NCI-H345 (cell line): ENCODE data around the gene PVR.
"Not testable (repeated sequence)": the region's sequence is repeated elsewhere in the genome, so short reads cannot be mapped to it uniquely, and the experiment has no call there.

Experiments used
- DNase-seq: peaks from one replicate; lab custom pipeline; 2025; lab: John Stamatoyannopoulos, UW

Gene PVR, protein sequence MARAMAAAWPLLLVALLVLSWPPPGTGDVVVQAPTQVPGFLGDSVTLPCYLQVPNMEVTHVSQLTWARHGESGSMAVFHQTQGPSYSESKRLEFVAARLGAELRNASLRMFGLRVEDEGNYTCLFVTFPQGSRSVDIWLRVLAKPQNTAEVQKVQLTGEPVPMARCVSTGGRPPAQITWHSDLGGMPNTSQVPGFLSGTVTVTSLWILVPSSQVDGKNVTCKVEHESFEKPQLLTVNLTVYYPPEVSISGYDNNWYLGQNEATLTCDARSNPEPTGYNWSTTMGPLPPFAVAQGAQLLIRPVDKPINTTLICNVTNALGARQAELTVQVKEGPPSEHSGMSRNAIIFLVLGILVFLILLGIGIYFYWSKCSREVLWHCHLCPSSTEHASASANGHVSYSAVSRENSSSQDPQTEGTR

DNA sequence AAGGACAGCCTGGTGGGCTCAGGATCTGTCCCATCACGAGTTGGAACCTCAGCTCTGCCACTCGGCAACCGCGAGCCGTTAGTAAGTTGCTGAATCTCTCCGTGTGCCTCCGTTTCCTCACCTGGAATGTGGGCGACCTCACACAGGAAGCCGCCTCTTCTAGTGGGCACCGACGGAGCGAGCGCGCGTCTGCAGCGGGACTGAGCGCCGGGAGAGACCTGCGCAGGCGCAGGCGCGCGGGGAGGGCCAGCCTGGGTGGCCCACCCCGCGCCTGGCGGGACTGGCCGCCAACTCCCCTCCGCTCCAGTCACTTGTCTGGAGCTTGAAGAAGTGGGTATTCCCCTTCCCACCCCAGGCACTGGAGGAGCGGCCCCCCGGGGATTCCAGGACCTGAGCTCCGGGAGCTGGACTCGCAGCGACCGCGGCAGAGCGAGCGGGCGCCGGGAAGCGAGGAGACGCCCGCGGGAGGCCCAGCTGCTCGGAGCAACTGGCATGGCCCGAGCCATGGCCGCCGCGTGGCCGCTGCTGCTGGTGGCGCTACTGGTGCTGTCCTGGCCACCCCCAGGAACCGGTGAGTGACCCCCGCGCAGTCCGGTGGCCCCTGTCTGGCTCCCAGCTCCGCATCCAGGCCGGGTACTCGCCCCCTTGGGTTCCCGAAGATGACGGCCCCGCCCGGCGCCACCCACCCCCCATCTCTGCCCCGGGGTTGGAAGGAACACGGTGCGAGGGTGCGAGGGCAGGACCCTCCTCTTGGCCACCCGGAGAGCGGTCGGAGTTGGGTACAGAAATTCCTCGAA lies at the start of gene PVR:
PVR (plus strand) TSS at position 306 of the 797 bp plus-strand sequence; CDS start at position 493, 187 bp downstream.
- DNase-seq, result peak; percentile 55

DNA sequence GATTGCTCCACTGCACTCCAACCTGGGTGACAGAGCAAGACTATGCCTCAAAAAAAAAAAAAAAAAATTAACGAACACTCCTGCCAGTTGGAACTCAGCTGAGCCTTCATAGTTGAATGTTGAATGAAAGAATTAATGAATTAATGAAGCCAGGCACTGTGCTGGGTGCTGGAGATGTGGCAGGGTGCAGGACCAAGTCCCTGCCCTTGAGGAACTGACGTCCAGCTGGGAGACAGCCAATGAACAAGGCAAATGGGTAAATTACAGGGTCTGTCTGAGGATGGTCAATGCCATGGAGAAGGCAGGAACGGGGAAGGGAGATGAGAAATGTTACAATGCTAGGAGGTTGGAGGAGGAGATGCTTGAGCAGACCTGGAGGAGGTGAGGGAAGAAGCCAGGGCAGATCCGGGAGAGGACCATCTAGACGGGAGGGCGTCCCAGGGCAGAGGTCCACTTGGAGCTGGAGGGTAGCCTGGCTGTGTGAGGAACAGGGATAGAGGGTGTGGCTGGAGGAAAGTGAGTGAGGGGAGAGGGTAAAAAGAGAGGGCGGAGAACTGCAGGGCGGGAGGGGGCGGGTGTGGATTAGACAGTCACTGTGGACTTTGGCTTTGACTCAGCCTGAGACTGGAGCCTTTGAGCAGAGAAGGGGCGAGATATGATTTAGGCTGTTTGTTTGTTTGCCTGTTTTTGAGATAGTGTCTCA lies 47.1 kb upstream of the PVR start:
- no peak for DNase-seq

DNA sequence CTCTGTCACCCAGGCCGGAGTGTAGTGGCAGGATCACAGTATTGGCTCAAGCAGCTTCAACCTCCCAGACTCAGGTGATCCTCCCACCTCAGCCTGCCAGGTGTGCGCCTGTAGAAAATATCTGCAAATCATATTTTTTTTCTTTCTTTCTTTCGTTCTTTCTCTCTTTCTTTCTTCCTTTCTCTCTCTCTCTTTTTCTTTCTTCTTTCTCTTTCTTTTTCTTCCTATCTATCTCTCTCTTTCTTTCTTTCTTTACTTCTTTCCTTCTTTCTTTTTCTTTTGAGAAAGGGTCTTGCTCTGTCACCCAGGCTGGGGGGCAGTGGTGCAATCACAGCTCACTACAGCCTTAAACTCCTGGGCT lies 46.6 kb upstream of the PVR start:
- DNase-seq, result no peak

DNA sequence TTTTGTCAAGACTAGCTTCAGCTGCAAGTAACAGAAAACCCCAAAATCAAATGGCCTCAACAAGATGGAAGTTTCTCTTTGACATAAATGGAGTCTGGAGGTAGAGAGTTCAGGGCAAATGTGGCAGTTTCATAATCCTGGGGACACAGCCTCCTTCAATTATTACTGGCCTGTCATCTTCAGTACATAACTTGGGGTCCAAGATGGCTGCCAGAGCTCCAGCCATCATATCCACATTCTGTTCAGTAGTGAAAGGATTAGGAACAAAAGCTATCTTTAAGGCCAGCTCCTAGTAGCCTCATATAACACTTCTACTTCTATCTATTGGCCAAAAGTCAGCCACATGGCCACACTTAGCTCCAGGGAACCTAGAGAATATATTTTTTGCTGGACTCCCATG lies 45.4 kb upstream of the PVR start:
- DNase-seq, result no peak

DNA sequence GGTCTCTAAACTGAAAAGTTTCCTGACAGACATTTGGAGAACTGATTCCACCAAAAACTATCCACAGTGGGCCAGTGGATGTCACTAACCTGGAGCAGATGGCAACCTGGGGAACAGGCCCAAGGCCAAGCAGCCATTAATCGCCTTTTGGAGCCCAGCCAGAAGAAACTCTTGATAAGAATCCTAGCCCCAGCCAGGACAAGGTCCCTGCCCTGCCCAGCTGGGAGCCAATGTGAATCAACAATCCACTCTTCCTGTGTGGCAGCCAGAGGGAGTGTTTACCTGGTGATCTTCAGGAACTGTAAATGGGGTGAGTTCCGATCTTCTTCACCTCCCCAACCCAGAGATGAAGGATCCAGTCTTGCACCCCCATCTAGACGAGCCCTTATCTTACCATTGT lies 44.8 kb upstream of the PVR start:
- no peak for DNase-seq

DNA sequence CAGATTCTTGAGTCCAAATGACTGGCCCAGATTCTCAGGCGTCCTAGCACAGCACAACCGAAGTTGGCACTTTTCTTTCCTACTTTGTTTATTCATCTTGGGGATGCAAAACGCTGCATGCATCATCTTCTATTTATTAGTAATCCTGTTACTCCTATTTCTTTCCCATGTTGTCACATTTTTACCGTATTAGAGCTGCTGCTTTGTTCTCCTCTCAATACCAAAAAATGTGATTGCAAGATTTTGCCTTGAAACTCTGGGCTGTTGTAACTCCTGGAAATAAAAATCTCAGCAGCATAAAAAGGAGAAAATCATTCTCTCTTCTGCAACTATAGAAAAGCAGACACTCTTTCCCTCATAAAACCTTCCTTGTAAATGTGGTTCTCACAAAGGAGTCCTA lies 43.2 kb upstream of the PVR start:
- DNase-seq, result no peak

DNA sequence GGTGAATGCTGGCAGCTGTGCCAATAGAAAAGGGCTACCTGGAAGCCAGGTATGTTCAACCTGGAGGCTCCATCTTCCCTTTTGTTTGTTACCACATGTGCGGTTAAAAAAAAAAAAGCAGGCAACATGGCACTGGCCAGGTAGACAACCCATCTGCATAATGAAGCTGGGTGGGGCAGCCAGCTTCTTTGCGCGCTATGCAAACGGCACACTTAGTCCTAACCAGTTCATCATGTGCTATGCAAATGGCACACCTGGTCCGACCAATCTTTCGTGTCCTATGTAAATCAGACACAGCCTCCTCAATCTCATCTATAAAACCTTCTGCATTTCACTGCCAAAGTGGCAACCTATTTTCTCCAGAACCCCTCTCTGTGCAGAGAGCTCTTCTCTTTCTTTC lies 41.6 kb upstream of the PVR start:
- DNase-seq, result no peak

DNA sequence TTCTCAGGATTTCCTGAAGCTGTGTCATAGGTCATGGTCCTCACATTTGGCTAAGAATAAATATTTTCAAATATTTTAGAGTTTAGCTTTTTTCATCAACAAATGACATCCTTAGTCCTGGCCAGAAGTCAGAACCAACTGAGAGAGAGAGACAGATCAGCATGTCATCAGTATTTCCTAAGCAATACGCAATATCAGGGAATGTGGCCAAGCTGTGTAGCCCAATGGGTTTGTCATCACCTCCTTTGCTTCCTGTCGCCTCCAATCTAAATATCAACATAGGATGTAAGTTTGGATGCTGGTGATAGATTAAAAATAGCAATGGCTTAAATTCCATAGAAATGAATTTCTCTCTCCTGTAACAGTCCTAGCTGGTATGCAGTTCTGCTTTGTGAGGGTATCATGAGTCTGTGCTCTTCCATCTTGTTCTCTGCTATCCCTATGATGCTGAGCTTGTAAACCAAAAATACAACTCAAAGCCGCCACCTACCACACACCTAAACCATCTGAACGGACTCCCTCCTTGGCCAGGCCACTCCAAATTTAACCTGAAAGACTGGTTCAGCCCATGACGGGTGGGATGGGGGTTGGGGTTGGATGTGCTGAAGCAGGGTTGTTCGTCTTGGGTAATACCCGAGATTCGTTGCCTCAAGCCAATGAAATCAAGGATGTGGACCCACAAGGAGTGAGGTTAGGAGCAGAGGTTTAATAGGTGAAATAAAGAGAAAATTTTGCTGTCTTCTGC lies 40.3 kb upstream of the PVR start:
- DNase-seq, result no peak

DNA sequence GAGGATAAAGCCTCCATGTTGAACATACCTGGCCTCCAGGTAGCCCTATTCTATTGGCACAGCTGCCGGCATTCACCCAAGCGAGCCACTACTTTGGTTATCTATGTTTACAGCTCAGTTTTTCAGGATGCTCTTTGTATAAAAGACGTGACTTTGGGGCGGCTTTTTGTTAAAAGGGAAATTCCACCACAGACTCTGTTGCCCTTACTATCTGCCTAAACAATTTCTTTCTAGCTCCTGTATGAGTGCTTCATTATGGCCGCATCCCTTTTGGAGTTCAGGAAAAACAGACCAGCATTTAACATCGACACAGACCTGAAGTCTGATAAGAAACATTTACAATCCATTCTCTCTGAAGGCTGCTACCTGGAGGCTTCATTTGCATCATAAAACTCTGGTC lies 39.5 kb upstream of the PVR start:
- no peak for DNase-seq

DNA sequence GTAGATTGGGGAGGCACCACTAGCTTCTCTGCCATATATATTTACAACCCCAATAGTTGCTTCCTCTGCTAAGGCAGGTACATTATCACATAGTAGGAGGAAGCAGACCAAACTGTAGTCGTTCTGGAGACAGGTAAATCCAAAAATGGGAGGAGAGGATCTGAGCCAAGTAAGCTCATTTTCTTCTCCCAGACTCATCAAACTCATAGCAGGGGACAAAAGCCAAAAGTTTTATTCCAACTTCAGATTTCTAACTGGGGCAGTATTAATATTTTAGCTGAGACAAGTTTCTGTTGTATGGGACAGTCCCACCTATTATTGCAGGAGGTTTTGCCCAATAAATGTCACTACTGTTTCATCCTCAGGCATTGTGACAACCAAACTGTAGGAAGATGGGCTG lies 38.2 kb upstream of the PVR start:
- no peak for DNase-seq

DNA sequence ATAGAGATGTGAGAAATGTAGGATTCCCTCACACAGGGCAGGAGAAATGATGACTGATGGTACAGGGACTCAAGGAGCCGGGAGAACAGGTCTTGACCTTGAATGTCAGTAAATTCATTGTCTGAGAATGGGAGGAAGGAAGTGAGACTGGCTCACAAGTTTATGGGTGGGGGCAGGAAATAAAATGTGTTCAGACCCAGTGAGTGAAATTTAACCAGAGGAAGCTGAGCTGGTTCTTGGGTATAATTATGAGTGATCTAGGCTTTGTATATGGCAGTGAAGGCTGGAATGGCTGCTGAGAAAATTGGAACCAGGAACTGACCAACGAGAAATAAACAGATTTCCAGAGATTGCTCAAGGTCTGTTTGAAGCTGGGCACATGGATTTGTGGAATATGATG lies 36.7 kb upstream of the PVR start:
- DNase-seq, result no peak

DNA sequence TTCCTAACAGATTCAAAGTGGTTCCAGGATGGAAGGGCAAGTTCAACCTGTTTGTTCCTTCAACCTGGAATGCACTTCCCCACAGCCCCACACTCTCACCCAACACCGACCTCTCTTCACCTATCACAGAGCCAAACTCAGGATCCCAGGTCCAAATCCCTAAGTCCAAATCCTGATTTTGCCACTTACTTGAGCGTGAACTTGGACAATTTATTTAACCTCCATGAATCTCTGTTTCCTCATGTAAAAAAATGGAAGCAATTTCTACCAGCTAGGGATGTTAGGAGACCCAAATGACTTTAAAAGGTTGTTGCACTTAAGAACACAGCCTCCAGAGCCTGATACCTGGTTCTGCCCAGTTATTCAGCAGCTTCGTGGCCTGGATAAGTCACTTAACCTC lies 35.8 kb upstream of the PVR start:
- DNase-seq, result no peak

DNA sequence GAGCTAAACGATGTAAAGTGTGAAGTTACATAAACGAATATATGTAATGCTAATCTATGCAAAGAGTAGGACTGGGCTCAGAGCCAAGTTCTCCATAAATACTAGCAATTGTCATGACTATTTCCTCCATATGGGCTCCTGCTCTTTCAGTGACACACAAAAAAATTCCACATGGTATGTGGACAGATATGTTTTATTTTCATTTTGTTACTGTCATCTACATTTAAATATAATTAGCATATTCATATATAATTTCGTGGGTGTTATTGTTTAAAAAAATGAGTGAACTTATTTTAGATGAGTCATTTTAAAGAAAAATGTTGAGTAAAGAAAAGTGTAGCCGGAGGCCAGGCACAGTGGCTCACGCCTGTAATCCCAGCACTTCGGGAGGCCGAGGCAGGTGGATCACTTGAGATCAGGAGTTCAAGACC lies 35.3 kb upstream of the PVR start:
- peak; percentile 1 for DNase-seq

DNA sequence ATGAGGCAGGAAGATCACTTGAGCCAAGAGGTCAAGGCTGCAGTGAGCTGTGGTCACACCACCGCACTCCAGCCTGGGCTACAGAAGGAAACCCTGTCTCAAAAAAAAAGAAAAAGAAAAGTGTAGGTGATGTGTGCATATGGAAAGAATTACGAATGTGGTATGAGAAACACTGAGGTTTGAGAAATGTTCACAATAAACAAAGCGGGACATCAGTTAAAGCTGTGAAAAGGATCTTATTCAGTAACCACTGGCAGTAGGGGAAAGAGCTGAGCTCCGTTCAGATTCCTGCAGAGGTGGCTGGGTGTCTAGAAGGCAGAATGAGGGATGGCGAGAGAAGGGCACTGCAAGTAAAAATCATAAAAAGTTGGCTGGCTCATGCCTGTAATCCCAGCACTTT lies 34.5 kb upstream of the PVR start:
- DNase-seq, result no peak

DNA sequence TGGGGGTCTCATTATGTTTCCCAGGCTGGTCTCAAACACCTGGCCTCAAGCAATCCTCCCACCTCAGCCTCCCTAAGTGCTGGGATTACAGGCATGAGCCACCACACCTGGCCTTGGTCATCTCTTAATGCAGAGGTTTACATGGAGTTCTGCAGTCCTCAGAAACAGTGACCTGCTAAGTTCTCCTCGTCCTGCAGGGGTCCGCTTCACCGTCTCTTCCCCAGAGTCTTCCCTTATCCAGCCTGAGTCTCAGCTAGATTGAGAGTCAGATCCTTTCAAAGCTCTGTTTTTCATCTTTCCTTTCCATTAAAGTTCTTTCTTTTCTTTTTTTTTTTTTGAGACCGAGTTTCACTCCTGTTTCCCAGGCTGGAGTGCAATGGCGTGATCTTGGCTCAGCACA lies 33.2 kb upstream of the PVR start:
- DNase-seq, result not testable (repeated sequence)

DNA sequence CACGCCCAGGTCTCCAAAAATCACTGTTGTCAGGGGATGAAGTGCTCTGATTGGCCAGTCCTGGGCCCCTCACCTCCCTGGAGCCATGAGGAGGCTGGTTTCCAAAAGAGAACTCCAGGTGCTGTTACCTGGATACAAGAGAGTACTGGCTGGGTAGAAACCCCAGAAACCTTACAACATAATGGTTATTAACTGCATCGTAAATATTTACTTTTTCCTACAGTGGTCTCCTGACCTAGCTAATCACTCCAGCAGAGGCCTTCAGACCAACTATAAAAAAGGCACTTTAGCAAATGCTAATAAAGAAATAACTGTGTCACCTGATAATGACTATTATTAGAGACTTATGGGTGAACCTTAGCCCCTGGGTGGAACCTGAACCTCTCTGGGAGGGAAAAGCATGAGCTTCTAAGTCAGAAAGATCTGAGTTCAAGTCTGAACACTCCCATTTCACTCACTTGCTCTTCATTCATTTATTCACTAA lies 31.9 kb upstream of the PVR start:
- DNase-seq, result no peak

DNA sequence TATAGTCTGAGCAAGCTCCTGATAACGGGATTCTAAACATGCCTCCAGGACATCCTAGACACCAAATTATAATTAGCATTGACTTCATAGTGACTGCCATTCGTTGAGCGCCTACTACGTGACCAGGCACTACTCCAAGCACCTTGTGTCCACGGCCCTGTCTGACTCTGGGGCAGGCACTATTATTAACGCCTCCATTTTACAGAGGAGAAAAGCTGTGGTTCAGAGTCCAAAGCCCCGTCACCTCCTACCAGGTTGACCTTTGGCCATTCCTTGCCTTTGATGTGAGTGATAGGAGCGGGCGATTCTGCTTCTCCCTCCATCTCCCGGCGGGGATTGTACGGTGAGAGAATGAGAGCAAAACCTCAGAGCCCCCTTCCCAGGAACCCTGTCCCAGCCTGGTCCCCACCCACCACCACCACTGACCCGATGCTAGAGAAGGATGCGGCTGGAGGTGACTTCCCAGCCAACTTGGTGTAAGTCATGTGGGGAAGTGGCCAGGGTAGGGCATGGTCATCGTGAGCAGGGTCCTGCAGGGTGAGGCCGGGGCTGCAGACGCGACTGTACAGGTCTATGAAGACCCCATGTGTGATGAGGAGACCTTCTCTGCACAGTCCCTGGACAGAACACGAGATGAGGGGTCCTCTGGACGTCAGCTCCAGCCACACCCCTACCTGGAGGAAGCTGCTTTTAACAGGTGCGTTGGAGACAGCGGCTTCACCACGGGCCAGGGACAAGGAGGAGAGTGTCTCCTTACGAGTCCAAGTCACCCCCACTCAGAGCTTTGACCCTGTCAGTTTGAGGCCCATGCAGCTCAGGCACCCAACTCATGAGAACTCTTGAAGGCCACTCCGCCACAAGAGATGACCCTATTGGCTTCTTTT lies 30.2 kb upstream of the PVR start, which contains the start of gene IGSF23:
IGSF23 (plus strand) TSS at position 269 of the 884 bp plus-strand sequence; CDS start at position 352, 83 bp downstream.
- DNase-seq, result no peak

DNA sequence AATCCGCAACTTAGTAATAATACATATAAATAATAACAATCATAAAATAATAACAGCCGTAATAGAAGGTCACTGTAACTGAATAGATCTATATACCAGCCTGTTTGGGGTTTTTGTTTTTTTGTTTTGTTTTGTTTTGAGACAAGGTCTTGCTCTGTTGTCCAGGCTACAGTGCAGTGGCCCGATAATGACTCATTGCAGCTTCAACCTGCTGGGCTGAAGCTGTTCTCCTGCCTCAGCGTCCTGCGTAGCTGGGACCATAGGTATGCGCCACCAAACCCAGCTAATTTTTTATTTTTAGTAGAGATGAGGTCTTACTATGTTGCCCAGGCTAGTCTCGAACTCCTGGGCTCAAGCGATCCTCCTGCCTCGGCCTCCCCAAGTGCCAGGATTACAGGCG lies 29.4 kb upstream of the PVR start:
- no peak for DNase-seq

DNA sequence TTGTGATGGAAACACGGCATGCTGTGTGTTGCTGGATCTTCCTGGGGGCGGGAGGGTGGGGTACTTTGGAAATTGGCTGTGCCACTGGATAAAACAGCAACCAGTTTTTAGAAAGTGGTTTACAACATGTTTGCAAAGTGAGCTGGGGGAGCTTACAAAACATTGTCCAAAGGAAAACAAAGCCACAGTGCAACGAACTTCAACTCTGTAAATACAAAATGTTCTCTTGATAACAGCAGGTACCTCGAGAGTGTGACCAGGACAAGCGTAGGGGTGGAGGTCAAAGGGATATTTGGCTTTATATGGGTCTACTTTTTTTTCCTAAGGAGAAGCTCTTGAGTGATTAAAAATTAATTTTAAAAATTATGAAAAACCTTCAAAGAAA lies 27.9 kb upstream of the PVR start:
- DNase-seq, result no peak

DNA sequence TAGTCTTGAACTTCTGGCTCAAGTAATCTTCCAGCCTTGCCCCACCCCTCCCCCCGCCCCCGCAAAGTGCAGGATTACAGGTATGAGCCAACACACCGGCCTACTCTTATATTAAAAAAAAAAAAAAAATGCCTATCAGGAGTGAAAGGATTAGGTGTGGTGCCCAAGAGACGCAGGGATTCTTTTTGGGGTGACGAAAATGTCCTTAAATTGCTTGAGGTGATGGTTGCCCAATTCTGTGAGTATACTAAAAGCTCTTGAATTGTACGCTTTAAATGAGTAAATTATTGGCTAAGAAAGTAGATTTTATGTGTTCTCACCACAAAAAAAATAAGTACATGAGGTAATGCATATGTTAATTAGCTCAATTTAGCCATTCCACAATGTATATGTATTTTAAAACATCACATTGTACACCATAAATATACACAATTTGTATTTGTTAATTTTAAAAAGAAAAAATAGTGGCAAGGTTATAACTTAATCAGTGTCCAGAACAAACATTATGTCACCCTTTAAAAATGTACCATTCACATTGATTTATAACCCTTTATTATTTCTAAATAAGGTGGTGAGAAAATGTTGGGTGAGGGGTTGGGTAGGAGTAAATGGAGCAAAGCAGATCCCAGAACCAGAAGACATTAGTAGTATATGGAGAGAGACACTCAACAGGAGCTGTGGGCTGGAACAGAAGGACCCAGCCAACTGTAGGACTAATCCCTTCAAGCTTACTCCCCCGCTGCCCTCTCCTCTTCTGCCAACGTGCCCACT lies 26.4 kb upstream of the PVR start:
- DNase-seq, result no peak
